CD14-positive monocyte (primary cell): ENCODE data around the gene CLDN7. TPM values are rescaled to one million over a fixed set of nuclear protein-coding genes. Genes with fewer than 3 reads are reported as not detected.

Source experiments
- DNase-seq, 3 donors: peaks; one replicate each; pipeline ENCODE4 v3.0.0-alpha.2; 2011 to 2022
- H2AFZ ChIP-seq: 2 replicates; pipeline ENCODE4 v1.6.0; 2012; ENCODE audit warnings: mild to moderate bottlenecking, low read depth, low read length, inconsistent platforms; ENCODE audit not compliant: insufficient read depth, poor library complexity, severe bottlenecking
- H3K27ac ChIP-seq, 2 donors: 1 replicate in 1 of 2; 2 replicates in 1 of 2; pipeline ENCODE4 v1.5.1; 2012 to 2013; ENCODE audit warnings: low read length in 2 of 2, control low read depth in 1 of 2, inconsistent platforms in 1 of 2, low read depth in 1 of 2, mild to moderate bottlenecking in 1 of 2
- H3K27me3 ChIP-seq, 2 donors: one replicate each; pipeline versions ENCODE4 v1.6.0 to v1.6.1; 2011 to 2013; ENCODE audit warnings: low read length in 2 of 2; ENCODE audit not compliant: control insufficient read depth in 2 of 2, insufficient read depth in 2 of 2
- H3K36me3 ChIP-seq, 2 donors: replicated peaks in 1 of 2; 1 replicate in 1 of 2; 2 replicates in 1 of 2; pipeline versions ENCODE4 v1.5.1 to v1.6.1; 2012 to 2013; ENCODE audit warnings: low read length in 2 of 2, control low read depth in 1 of 2, inconsistent platforms in 1 of 2, mild to moderate bottlenecking in 1 of 2; ENCODE audit not compliant: insufficient read depth in 2 of 2, control insufficient read depth in 1 of 2
- H3K4me1 ChIP-seq, 2 donors: 1 replicate in 1 of 2; 2 replicates in 1 of 2; pipeline versions ENCODE4 v1.5.1 to v1.6.1; 2012 to 2013; ENCODE audit warnings: low read length in 2 of 2, control low read depth in 1 of 2, inconsistent platforms in 1 of 2, mild to moderate bottlenecking in 1 of 2, moderate library complexity in 1 of 2; ENCODE audit not compliant: insufficient read depth in 2 of 2, control insufficient read depth in 1 of 2
- H3K4me2 ChIP-seq: replicated peaks from 2 replicates; pipeline ENCODE3; 2012; ENCODE audit warnings: low read length, moderate library complexity, mild to moderate bottlenecking; ENCODE audit not compliant: poor library complexity, severe bottlenecking; ENCODE audit errors: extremely low read depth
- H3K4me3 ChIP-seq, 3 experiments: fragments of 200-600 bp in 1 of 3; sonication (generic) in 1 of 3; replicated peaks in 1 of 3; 1 replicate in 2 of 3; 2 replicates in 1 of 3; pipeline ENCODE4 v1.5.1; 2011 to 2013; ENCODE audit warnings: low read length in 3 of 3, mild to moderate bottlenecking in 3 of 3, control low read depth in 2 of 3, low read depth in 2 of 3, inconsistent platforms in 1 of 3, moderate library complexity in 1 of 3
- H3K79me2 ChIP-seq: 2 replicates; pipeline ENCODE4 v1.6.0; 2012; ENCODE audit warnings: mild to moderate bottlenecking, control low read depth, inconsistent platforms, low read length, moderate library complexity; ENCODE audit not compliant: insufficient read depth
- H3K9ac ChIP-seq: 2 replicates; pipeline ENCODE4 v1.6.0; 2017; ENCODE audit warnings: low read length, mild to moderate bottlenecking; ENCODE audit not compliant: insufficient read depth, poor library complexity, severe bottlenecking
- H3K9me3 ChIP-seq, 2 donors: replicated peaks in 1 of 2; 1 replicate in 1 of 2; 2 replicates in 1 of 2; pipeline versions ENCODE4 v1.5.1 to v1.6.1; 2012 to 2013; ENCODE audit warnings: low read length in 2 of 2, control low read depth in 1 of 2; ENCODE audit not compliant: control insufficient read depth in 1 of 2, insufficient read depth in 1 of 2
- H4K20me1 ChIP-seq: 2 replicates; pipeline ENCODE4 v1.6.0; 2012; ENCODE audit warnings: mild to moderate bottlenecking, low read length, control low read depth, moderate library complexity; ENCODE audit not compliant: insufficient read depth
- H3K27ac Mint-ChIP-seq, 7 donors: one replicate each; pipeline ENCODE4 v1.8.0; 2020; ENCODE audit warnings: mild to moderate bottlenecking in 7 of 7, mixed read lengths in 7 of 7, moderate library complexity in 6 of 7, inconsistent platforms in 2 of 7
- H3K27me3 Mint-ChIP-seq, 3 donors: one replicate each; pipeline ENCODE4 v1.8.0; 2021 to 2022; ENCODE audit warnings: low read depth in 3 of 3, mild to moderate bottlenecking in 3 of 3, mixed read lengths in 3 of 3, moderate library complexity in 3 of 3, inconsistent platforms in 1 of 3
- H3K36me3 Mint-ChIP-seq, 2 donors: one replicate each; pipeline ENCODE4 v1.8.0; 2020; ENCODE audit warnings: mixed read lengths in 2 of 2, inconsistent platforms in 1 of 2, mild to moderate bottlenecking in 1 of 2
- H3K4me1 Mint-ChIP-seq: one replicate; pipeline ENCODE4 v1.8.0; 2020; ENCODE audit warnings: mild to moderate bottlenecking, mixed read lengths
- H3K4me3 Mint-ChIP-seq, 2 donors: one replicate each; pipeline ENCODE4 v1.8.0; 2020; ENCODE audit warnings: mild to moderate bottlenecking in 2 of 2, mixed read lengths in 2 of 2, moderate library complexity in 1 of 2
- H3K9me3 Mint-ChIP-seq, 7 donors: one replicate each; pipeline ENCODE4 v1.8.0; 2020 to 2022; ENCODE audit warnings: mixed read lengths in 7 of 7, mild to moderate bottlenecking in 6 of 7, moderate library complexity in 6 of 7, inconsistent platforms in 2 of 7
- CTCF ChIP-seq: fragments of 200-600 bp; IDR thresholded peaks from one replicate; pipeline ENCODE4 v1.8.0; 2022; ENCODE audit warnings: antibody characterized with exemption, mild to moderate bottlenecking
- WGBS: methylation state at CpG from one replicate; pipeline ENCODE4 v1.1.5; 2013; ENCODE audit warnings: missing lambda C conversion rate; ENCODE audit not compliant: insufficient coverage; 5-methylcytosine and 5-hydroxymethylcytosine counted together
- intact Hi-C, 2 donors: fragments of 100-400 bp; cut with micrococcal nuclease; formaldehyde crosslinking; loops; one replicate each; pipeline versions ENCODE4 v1.15.0 to v1.15.1; 2023
- polyA plus RNA-seq, 3 donors: library from polyadenylated mRNA; depleted of rRNA in 1 of 3; unstranded in 2 of 3; stranded (reverse) in 1 of 3; fragments of 300-500 nt in 2 of 3; fragments of >200 nt in 1 of 3; fragmentation: Illumina TruSeq in 2 of 3; gene quantifications; 1 replicate in 2 of 3; 2 replicates in 1 of 3; pipeline ENCODE4 v1.2.3, GENCODE V29; 2012 to 2021

CLDN7 gene
- polyA plus RNA-seq, 3 donors, result 0.49 to 13.4 (median 2.1) TPM

- H3K4me2 ChIP-seq, result peak overlapping the region; percentile 97
- peaks cover 44% of the 10 kb centered on the region for H3K4me1 Mint-ChIP-seq
- no peaks in the 10 kb centered on the region for H3K79me2 ChIP-seq
- H2AFZ ChIP-seq, result peak overlapping the region; percentile 71
- peak overlapping the region; percentile 39 to 81 (median 42) for H3K4me3 ChIP-seq
- peak in 2 of 3 donors; percentile 49 to 50 for DNase-seq
- peak overlapping the region; percentile 73 to 97 for H3K4me3 Mint-ChIP-seq
- peaks cover 0 to 12% (median 9%) of the 10 kb centered on the region in 7 donors for H3K9me3 Mint-ChIP-seq
- H3K4me1 ChIP-seq, result peaks cover 31 to 45% of the 10 kb centered on the region in 2 donors
- H3K27me3 ChIP-seq, result peaks cover 20 to 43% of the 10 kb centered on the region in 2 donors
- peak overlapping the region in 3 of 7 donors; percentile 5 to 50 (median 19) for H3K27ac Mint-ChIP-seq
- peaks cover 0 to 7% of the 10 kb centered on the region in 2 donors for H3K9me3 ChIP-seq
- H4K20me1 ChIP-seq, result no peaks in the 10 kb centered on the region
- 1% methylated on average over 19 of the region's 26 CpGs for WGBS
- peak overlapping the region; percentile 28 for H3K9ac ChIP-seq
- intact Hi-C loops, result no loop called here
- H3K27ac ChIP-seq, result no peak overlapping the region
- peaks cover 16 to 21% of the 10 kb centered on the region in 2 donors for H3K36me3 Mint-ChIP-seq
- peaks cover 44 to 79% (median 69%) of the 10 kb centered on the region in 3 donors for H3K27me3 Mint-ChIP-seq
- TF ChIP-seq CTCF, result no peak
- H3K36me3 ChIP-seq, result peaks cover 5 to 15% of the 10 kb centered on the region in 2 donors
Measured at GRCh38 chr17:7262935-7263800, 890 bp upstream of the CLDN7 start.

DNA sequence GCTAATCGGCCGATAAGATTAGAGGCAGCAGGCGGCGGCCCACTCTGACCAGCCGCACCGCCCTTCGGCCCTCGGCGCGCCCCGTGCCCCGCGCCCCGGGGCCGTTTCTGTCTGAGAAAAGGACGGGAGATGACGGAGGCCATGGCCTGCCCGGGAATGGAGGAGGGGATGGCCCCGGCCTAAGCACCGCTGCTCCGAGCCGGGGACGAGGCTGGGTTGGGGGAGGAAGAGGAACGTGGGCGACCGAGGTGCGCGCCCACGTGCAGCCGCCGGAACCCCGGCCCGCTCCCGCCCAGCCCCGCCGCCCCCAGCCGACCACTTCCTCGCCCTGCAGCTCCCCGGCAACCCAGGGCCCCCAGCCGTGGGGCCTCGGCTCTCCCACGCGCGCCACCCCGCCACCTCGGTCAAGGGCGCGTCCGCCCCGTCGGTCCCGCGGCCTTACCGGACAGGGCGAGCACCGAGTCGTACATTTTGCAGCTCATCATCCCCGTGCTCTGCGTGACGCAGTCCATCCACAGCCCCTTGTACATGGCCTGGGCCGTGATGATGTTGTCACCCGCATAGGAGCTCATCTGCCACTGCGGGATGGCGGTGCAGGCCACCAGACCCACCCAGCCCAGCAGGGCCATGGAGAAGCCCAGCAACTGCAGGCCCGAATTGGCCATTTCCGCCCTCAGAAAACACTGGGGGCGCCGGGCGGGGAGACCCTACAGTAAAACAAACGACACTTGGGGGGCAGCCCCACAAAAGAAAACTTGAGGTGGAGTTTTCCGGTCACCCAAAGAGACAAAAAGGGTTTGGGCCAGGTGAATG, 693 bp downstream of the CLDN7 start:
- Mint-ChIP-seq H3K27ac (no peak overlapping the region), H3K9me3 (peaks cover 0 to 12% (median 9%) of the 10 kb centered on the region in 7 donors), H3K4me3 (peak overlapping the region; percentile 76 to 87), H3K36me3 (peaks cover 25 to 36% of the 10 kb centered on the region in 2 donors), H3K4me1 (peaks cover 42% of the 10 kb centered on the region), H3K27me3 (peaks cover 42 to 68% (median 58%) of the 10 kb centered on the region in 3 donors)
- no peaks in the 10 kb centered on the region for H4K20me1 ChIP-seq
- peaks cover 20 to 39% of the 10 kb centered on the region in 2 donors for H3K27me3 ChIP-seq
- WGBS, result 9% methylated on average over 66 of the region's 71 CpGs
- no peak for DNase-seq
- TF ChIP-seq CTCF, result no peak
- no peaks in the 10 kb centered on the region for H3K79me2 ChIP-seq
- H3K9me3 ChIP-seq, result peaks cover 0 to 7% of the 10 kb centered on the region in 2 donors
- H3K4me1 ChIP-seq, result peaks cover 31 to 45% of the 10 kb centered on the region in 2 donors
- H2AFZ ChIP-seq, result peak overlapping the region; percentile 84
- peaks cover 8 to 28% of the 10 kb centered on the region in 2 donors for H3K36me3 ChIP-seq
- intact Hi-C loops, result no loop called here
- peak overlapping the region; percentile 97 for H3K4me2 ChIP-seq
- peak overlapping the region; percentile 60 for H3K9ac ChIP-seq
- H3K4me3 ChIP-seq, result peak overlapping the region; percentile 8 to 81 (median 36)
- no peak overlapping the region for H3K27ac ChIP-seq
